ENCODE data around the gene TMEM270.
"Not testable (repeated sequence)": the region's sequence is repeated elsewhere in the genome, so short reads cannot be mapped to it uniquely, and the experiment has no call there.

TMEM270 gene

DNA sequence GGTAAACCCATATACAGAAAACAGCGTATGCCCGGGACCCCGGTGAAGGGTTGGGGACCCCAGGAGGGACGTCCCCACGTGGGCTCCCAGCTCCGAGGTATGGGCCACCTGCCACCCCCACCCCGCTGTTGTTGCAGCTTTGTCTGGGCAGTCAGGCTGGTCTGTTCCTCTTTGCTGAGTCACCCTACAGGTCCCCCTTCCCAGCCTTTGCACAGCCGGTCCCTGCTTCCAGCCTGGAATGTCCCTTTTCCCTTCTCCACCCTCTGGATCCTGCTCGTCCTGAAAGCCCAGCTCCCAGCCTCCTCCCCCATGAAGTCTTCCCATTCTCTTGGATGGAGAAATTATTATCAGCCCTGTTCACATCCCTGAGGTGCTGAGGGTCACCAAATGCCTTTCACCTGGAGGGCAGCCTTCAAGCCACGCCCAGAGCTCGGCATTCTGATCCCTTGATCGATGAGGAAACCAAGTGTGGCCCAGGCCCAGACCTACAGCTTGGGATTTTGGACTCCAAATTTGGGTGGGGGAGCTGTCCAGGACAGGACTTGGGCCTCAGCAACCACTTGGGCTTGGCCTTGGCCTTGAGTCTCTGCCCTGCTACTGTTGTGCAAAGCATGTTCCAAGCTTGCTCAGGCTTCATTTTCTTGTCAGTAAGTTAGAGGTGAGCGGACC lies 27.6 kb upstream of the TMEM270 start:
- H2AFZ ChIP-seq (ENCODE audit: low read length, unreplicated experiment), result no peak overlapping the region
- no peaks in the 10 kb centered on the region for H3K36me3 ChIP-seq (ENCODE audit: insufficient read depth, low read length)
- peaks cover 15% of the 10 kb centered on the region for H3K4me1 ChIP-seq (ENCODE audit: control insufficient read depth, insufficient read depth, low read length, unreplicated experiment)
- H3K27ac ChIP-seq (ENCODE audit: low read depth, low read length), result no peak overlapping the region
- H3K4me3 ChIP-seq (ENCODE audit: low read depth, low read length), result no peak overlapping the region
- H3K79me2 ChIP-seq (ENCODE audit: control insufficient read depth, insufficient read depth, low read length, unreplicated experiment), result no peaks in the 10 kb centered on the region
- H3K27me3 ChIP-seq (ENCODE audit: insufficient read depth, low read length), result no peaks in the 10 kb centered on the region

DNA sequence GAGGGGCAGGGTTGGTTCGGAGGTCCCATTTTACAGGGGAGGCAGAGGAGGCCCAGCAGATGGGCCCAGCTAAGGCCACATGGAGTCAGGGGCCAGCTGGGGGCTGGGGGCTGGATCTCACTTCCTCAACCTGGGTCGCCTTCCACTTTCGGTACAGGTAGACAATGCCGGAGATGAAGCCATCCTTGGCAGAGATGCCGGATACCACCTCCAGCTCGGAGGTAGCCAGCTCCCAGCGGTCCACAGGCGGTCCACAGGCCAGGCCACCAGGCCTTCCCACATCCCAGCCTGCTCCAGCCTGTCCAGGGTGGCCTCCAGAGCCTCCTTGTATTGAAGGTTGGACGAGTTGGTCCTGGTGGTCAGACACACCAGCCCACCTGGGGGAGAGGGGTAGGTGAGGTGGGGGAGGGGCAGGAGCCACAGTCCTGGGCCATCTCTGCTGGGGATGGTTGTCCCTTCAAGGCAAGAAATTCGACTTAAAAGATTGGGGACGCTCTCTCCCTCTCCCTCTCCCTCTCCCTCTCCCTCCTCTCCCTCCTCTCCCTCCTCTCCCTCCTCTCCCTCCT lies 26.2 kb upstream of the TMEM270 start:
- Histone ChIP-seq H3K79me2 (ENCODE audit: control insufficient read depth, insufficient read depth, low read length, unreplicated experiment) (no peaks in the 10 kb centered on the region), H3K4me1 (ENCODE audit: control insufficient read depth, insufficient read depth, low read length, unreplicated experiment) (peaks cover 13% of the 10 kb centered on the region), H3K36me3 (ENCODE audit: insufficient read depth, low read length) (no peaks in the 10 kb centered on the region), H3K4me3 (ENCODE audit: low read depth, low read length) (no peak overlapping the region), H3K27me3 (ENCODE audit: insufficient read depth, low read length) (no peaks in the 10 kb centered on the region), H2AFZ (ENCODE audit: low read length, unreplicated experiment) (no peak overlapping the region), H3K27ac (ENCODE audit: low read depth, low read length) (no peak overlapping the region)

DNA sequence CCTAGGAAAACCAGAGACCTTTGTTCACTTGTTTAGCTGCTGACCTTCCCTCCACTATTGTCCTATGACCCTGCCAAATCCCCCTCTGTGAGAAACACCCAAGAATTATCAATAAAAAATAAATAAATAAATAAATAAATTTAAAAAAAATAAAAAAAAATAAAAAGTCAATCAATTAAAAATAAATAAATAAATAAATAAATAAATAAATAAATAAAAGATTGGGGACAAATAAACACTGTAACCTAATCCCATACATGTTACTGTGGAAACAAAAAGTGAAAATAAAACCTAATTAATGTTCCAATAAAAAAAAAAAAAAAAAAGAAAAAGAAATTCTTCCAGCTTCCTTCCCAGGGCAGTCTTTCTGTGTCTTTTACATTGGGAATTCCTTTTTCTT lies 23.8 kb upstream of the TMEM270 start:
- H3K27me3 ChIP-seq (ENCODE audit: insufficient read depth, low read length); H3K27ac ChIP-seq (ENCODE audit: low read depth, low read length); H3K4me1 ChIP-seq (ENCODE audit: control insufficient read depth, insufficient read depth, low read length, unreplicated experiment); H3K4me3 ChIP-seq (ENCODE audit: low read depth, low read length); H2AFZ ChIP-seq (ENCODE audit: low read length, unreplicated experiment); H3K79me2 ChIP-seq (ENCODE audit: control insufficient read depth, insufficient read depth, low read length, unreplicated experiment); H3K36me3 ChIP-seq (ENCODE audit: insufficient read depth, low read length): not testable (repeated sequence)

DNA sequence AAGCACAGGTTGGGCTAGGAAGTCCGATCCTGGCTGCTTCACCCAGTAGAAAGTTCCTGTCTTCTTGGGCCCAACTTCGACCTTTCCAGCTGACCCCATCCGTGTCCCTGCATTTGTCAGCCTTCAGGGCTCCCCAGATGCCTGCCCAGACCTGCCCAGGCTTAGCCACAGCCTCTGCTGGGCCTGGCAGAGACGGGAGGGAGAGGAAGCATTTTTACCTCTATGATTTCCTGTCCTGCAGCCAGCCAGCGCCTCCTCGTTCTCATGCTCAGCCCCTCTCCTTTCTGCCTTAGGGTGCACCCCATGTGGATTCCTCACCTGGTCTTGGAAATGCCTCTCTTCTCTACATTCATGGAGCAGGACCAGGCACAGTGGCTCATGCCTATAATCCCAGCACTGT lies 22.3 kb upstream of the TMEM270 start:
- H2AFZ ChIP-seq (ENCODE audit: low read length, unreplicated experiment), result no peak overlapping the region
- no peaks in the 10 kb centered on the region for H3K79me2 ChIP-seq (ENCODE audit: control insufficient read depth, insufficient read depth, low read length, unreplicated experiment)
- H3K27me3 ChIP-seq (ENCODE audit: insufficient read depth, low read length), result no peaks in the 10 kb centered on the region
- H3K36me3 ChIP-seq (ENCODE audit: insufficient read depth, low read length), result no peaks in the 10 kb centered on the region
- H3K4me3 ChIP-seq (ENCODE audit: low read depth, low read length), result no peak overlapping the region
- no peaks in the 10 kb centered on the region for H3K4me1 ChIP-seq (ENCODE audit: control insufficient read depth, insufficient read depth, low read length, unreplicated experiment)
- H3K27ac ChIP-seq (ENCODE audit: low read depth, low read length), result no peak overlapping the region

DNA sequence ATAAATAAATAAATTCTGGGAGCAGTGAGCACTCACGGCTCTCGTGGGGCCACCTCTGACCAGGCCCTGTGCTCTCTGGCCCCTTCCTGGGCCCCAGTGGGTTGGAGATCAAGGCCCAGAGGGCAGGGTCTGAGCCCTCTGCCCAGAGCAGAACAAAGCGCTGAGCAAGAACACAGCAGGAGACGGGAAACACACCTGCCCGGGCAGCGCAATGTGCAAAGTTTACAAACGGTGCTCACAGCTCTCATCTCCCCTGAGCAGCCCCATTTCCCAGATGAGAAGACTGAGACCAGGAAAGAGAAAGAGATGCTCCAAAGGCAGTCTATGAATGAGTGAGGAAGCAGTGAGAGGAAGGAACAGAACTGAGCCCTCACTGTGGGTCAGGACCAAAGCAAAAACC lies 21.7 kb upstream of the TMEM270 start:
- no peak overlapping the region for H3K4me3 ChIP-seq (ENCODE audit: low read depth, low read length)
- H3K79me2 ChIP-seq (ENCODE audit: control insufficient read depth, insufficient read depth, low read length, unreplicated experiment), result no peaks in the 10 kb centered on the region
- no peak overlapping the region for H3K27ac ChIP-seq (ENCODE audit: low read depth, low read length)
- no peaks in the 10 kb centered on the region for H3K27me3 ChIP-seq (ENCODE audit: insufficient read depth, low read length)
- H3K4me1 ChIP-seq (ENCODE audit: control insufficient read depth, insufficient read depth, low read length, unreplicated experiment), result no peaks in the 10 kb centered on the region
- H2AFZ ChIP-seq (ENCODE audit: low read length, unreplicated experiment), result no peak overlapping the region
- no peaks in the 10 kb centered on the region for H3K36me3 ChIP-seq (ENCODE audit: insufficient read depth, low read length)

DNA sequence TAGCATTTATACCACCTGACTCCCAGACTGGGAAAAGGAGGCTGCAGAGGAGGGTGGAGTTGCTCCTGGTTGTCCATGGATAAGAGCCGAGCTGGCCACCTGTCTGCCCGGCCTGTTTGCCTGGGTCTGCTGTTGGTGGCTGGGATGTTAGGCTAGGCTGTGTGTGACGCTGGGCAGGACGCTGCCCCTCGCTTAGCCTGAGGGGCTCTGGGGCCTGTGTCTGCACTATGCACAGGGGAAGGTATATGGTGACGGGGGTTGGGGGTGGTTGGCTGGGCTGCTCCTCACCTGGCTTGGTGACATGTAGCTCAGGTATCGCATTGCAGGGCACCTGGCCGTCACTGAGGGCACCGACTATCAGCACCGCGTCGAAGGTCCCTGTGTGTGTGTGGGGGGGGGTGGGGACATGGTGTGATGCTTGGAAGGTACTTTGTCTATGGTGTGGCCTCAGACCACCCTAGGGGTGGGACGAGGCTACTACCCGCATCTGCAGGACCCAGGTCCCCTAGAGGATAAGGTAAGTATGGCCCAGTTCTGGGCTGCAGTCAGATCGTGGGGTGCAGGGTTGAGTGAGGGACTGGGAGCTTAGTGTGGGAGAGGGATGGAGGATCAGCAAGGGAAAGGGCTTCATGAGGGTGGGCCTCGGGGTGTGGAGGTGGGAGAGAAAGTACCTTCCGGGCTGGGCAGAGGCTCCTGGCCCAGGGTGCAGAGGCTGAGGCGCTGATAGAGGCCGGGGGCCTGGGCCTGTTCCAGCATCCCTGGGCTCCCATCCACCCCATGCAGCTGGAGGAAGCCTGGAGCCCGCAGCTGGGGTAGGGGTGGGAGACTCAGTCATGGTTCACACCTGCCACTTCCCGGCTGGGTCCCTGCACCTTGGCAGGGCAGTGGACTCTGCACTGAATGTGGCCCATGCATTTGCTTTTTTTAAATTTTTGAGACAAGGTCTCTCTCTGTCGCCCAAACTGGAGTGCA lies 20.9 kb upstream of the TMEM270 start:
- H2AFZ ChIP-seq (ENCODE audit: low read length, unreplicated experiment), result no peak overlapping the region
- no peak overlapping the region for H3K27ac ChIP-seq (ENCODE audit: low read depth, low read length)
- H3K4me3 ChIP-seq (ENCODE audit: low read depth, low read length), result no peak overlapping the region
- H3K36me3 ChIP-seq (ENCODE audit: insufficient read depth, low read length), result no peaks in the 10 kb centered on the region
- no peaks in the 10 kb centered on the region for H3K79me2 ChIP-seq (ENCODE audit: control insufficient read depth, insufficient read depth, low read length, unreplicated experiment)
- no peaks in the 10 kb centered on the region for H3K4me1 ChIP-seq (ENCODE audit: control insufficient read depth, insufficient read depth, low read length, unreplicated experiment)
- no peaks in the 10 kb centered on the region for H3K27me3 ChIP-seq (ENCODE audit: insufficient read depth, low read length)

DNA sequence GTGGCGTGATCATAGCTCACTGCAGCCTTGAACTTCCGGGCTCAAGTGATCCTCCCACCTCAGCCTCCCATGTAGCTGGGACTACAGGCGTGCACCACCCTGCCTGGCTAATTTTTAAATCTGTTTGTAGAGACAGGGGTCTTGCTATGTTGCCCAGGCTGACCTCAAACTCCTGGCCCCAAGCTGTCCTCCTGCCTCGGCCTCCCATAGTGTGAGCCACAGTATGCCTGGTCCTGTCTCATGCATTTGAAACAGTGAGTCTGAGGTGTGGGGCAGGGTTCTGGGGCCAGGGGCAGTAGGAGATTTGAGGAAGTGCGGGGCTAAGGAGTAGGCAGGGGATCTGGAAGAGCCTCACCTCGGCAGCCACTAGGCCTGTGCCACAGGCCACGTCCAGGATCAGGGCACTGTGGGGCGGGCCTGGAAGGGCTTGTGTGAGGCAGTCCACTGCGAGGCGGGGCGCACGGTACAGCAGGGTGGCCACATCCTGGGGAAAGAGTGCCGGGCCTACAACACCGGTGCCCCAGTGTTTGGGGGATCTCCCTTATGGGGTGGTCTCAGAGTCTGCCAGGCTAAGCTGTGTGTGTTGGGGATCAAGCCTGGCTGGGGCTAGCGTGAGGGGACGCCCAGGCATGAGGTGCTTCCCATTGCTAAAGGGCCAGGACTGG lies 20.1 kb upstream of the TMEM270 start:
- H3K27ac ChIP-seq (ENCODE audit: low read depth, low read length), result no peak overlapping the region
- no peaks in the 10 kb centered on the region for H3K36me3 ChIP-seq (ENCODE audit: insufficient read depth, low read length)
- no peaks in the 10 kb centered on the region for H3K79me2 ChIP-seq (ENCODE audit: control insufficient read depth, insufficient read depth, low read length, unreplicated experiment)
- H3K27me3 ChIP-seq (ENCODE audit: insufficient read depth, low read length), result no peaks in the 10 kb centered on the region
- 0 out of 2 replicates have a peak overlapping the region, but pooled peaks have one; percentile 89 for H3K4me3 ChIP-seq (ENCODE audit: low read depth, low read length)
- H3K4me1 ChIP-seq (ENCODE audit: control insufficient read depth, insufficient read depth, low read length, unreplicated experiment), result no peaks in the 10 kb centered on the region
- no peak overlapping the region for H2AFZ ChIP-seq (ENCODE audit: low read length, unreplicated experiment)

DNA sequence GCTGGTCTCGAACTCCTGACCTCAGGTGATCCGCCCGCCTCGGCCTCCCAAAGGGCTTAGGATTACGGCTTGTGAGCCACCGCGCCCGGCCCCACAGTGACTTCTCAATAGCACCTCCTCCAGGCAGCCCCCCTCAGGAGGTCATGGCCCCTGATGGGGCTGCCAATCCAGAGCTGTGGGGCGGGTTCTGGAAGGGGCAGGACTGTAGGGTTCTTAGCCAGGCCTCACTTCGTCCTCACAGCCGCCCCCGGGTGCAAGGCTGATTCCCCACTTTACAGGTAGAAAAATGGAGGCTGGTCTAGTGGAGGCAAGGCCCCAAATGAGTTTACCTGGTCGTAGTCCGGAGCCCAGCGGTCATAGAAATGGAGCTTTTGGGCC lies 19.3 kb upstream of the TMEM270 start:
- Histone ChIP-seq H3K4me3 (ENCODE audit: low read depth, low read length) (peak overlapping the region; percentile 89), H3K79me2 (ENCODE audit: control insufficient read depth, insufficient read depth, low read length, unreplicated experiment) (no peaks in the 10 kb centered on the region), H3K27ac (ENCODE audit: low read depth, low read length) (no peak overlapping the region), H3K36me3 (ENCODE audit: insufficient read depth, low read length) (no peaks in the 10 kb centered on the region), H3K4me1 (ENCODE audit: control insufficient read depth, insufficient read depth, low read length, unreplicated experiment) (no peaks in the 10 kb centered on the region), H3K27me3 (ENCODE audit: insufficient read depth, low read length) (no peaks in the 10 kb centered on the region), H2AFZ (ENCODE audit: low read length, unreplicated experiment) (peak overlapping the region; percentile 91)

DNA sequence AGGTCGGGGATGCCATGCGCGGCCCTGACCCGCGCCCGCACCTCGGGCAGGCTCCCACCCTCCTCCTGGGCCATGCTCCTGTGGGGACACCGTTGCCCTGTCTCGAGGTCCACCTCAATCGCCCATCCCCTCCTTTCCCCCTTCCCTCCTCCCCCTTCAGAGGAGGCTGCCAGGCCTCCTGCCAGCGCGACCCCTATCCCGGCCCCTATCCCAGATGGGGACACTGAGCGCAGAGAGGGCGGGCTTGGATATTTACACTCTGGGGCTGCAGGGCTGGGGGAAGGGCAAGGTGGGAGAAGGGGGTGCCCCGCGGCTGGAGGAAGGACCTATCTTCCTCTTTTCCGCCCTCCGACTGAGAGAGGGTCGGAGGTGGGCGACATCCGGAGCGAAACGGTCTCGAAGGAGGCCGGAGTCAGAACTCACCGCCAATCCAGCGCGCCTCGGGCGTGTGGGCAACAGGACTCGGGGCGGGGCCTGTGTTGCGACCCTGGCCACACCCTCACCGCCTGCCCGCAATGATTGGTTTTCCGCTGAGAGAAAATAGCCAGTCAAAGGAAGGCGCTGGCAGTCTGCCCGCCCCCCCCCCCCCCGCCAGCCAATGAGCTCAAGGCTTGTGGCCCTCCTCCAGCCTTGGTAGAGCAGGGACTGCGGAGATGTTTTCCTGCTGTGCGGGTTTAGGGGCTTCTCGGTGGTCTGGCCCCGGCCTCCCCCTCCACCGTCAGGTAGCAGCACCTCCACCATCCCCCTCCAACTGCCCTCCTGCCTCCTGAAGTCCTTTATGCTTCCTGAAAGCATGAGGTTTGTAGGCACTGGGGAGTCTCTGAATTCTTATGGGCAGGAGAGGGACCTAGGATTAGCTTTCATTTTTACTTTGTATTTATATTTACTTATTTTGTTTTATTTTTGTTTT lies 18.6 kb upstream of the TMEM270 start, which contains the start of gene METTL27:
Gene METTL27 (minus strand): TSS at position 450 of the 910 bp plus-strand sequence. CDS start 376 bp downstream, at position 74.
- no peaks in the 10 kb centered on the region for H3K4me1 ChIP-seq (ENCODE audit: control insufficient read depth, insufficient read depth, low read length, unreplicated experiment)
- peak within 1 kb of the TSS; percentile 89 for H3K4me3 ChIP-seq (ENCODE audit: low read depth, low read length)
- H3K79me2 ChIP-seq (ENCODE audit: control insufficient read depth, insufficient read depth, low read length, unreplicated experiment), result no peaks in the 10 kb centered on the region
- H3K27ac ChIP-seq (ENCODE audit: low read depth, low read length), result no peak within 1 kb of the TSS
- no peaks in the 10 kb centered on the region for H3K27me3 ChIP-seq (ENCODE audit: insufficient read depth, low read length)
- no peaks in the 10 kb centered on the region for H3K36me3 ChIP-seq (ENCODE audit: insufficient read depth, low read length)
- H2AFZ ChIP-seq (ENCODE audit: low read length, unreplicated experiment), result peak within 1 kb of the TSS; percentile 91
